Osteoblast (primary cell): ENCODE measurements around the gene SEMA7A. TPM values are rescaled to one million over a fixed set of nuclear protein-coding genes. Genes with fewer than 3 reads are reported as not detected.

ENCODE experiments used
- DNase-seq: peaks from one replicate; pipeline ENCODE4 v3.0.0; 2011; ENCODE audit warnings: low spot score, mixed read lengths; ENCODE audit not compliant: insufficient read length; ENCODE audit errors: missing footprints
- H2AFZ ChIP-seq: 2 replicates; pipeline ENCODE4 v1.6.0; 2011; ENCODE audit warnings: mild to moderate bottlenecking, low read length
- H3K27ac ChIP-seq: 2 replicates; pipeline ENCODE4 v1.5.1; 2011; ENCODE audit warnings: mild to moderate bottlenecking, low read depth, low read length, moderate library complexity
- H3K27me3 ChIP-seq: 2 replicates; pipeline ENCODE4 v1.6.0; 2012; ENCODE audit warnings: mild to moderate bottlenecking, control low read depth, inconsistent platforms, low read length, moderate library complexity; ENCODE audit not compliant: insufficient read depth
- H3K36me3 ChIP-seq: 2 replicates; pipeline ENCODE4 v1.5.1; 2011; ENCODE audit warnings: mild to moderate bottlenecking, low read length, control low read depth, moderate library complexity; ENCODE audit not compliant: insufficient read depth
- H3K4me1 ChIP-seq: 2 replicates; pipeline ENCODE4 v1.5.1; 2011; ENCODE audit warnings: mild to moderate bottlenecking, low read length, control low read depth, moderate library complexity; ENCODE audit not compliant: insufficient read depth
- H3K4me2 ChIP-seq: 2 replicates; pipeline ENCODE4 v1.6.0; 2011; ENCODE audit warnings: mild to moderate bottlenecking, low read length; ENCODE audit not compliant: insufficient read depth
- H3K4me3 ChIP-seq: fragments of 200-600 bp; sonication (generic); 3 replicates; pipeline ENCODE4 v1.5.1; 2012; ENCODE audit warnings: mild to moderate bottlenecking, low read length, inconsistent platforms; ENCODE audit not compliant: insufficient read depth
- H3K79me2 ChIP-seq: 2 replicates; pipeline ENCODE4 v1.6.0; 2012; ENCODE audit warnings: mild to moderate bottlenecking, low read length, control low read depth, inconsistent platforms; ENCODE audit not compliant: insufficient read depth
- H3K9me3 ChIP-seq: 2 replicates; pipeline ENCODE4 v1.5.1; 2011; ENCODE audit warnings: low read depth, low read length, control low read depth
- H4K20me1 ChIP-seq: 2 replicates; pipeline ENCODE4 v1.6.0; 2012; ENCODE audit warnings: mild to moderate bottlenecking, low read length, control low read depth; ENCODE audit not compliant: insufficient read depth
- total RNA-seq: library from RNA; depleted of rRNA; stranded (reverse); fragments of >200 nt; gene quantifications from 2 replicates; pipeline ENCODE4 v1.2.3, GENCODE V29; 2012
- TF ChIP-seq, protein P1 (sequence below): IDR thresholded peaks from 2 replicates; pipeline ENCODE4 v1.5.1; 2011; ENCODE audit warnings: mild to moderate bottlenecking, low read depth, low read length, moderate library complexity; ENCODE audit errors: extremely low read depth

The SEMA7A gene
- total RNA-seq, 1 donor: 30.4 TPM

DNA sequence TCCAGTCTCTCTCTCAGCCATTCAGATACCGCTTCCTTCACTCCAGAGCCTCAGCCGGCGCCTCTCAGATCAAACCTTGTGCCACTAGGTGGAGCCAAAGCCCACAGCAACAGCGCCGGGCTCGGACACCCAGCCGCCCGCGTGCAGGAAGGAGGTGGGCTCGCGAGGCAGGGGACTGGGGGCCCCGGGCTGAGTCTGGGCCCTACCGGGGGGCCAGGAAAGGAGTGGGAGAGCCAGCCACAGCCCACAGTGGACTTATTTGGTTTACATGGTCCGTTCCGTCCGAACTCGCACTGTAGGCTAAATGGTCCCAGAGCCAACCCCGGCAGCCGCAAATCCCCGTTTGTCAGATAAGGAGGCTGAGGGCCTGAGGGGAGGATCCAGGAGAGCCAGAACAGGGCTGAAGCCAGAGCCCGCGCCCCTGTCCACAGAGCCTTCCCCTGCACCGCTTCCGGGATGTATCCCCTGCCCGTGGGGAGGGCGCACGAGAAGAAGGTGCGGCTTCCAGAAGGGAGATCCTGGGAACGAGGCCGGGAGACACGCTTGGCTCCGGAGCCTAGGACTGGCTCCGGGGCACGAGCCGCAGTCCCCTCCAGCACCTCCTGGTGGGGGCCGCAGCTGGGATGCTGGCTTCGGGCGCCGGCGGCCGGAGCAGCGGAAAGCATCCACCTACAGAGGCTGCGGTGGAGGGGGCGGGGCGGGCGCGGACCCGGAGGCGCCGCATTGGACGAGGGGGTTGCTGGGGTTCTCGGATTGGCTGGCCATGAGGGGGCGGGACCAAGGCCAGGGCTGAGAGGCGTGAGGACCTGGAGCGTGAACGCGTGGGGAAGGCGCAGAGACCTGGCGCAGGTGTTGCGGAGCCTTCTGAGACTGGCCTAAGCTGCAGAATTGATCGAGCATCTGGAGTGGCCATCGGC lies 59.8 kb downstream of the SEMA7A start:
- Histone ChIP-seq H3K27me3 (no peaks in the 10 kb centered on the region), H3K36me3 (no peaks in the 10 kb centered on the region), H3K4me3 (peak overlapping the region; percentile 85), H3K4me1 (peaks cover 22% of the 10 kb centered on the region), H3K9me3 (no peaks in the 10 kb centered on the region), H3K27ac (peak overlapping the region; percentile 28), H2AFZ (peak overlapping the region; percentile 95), H3K4me2 (peak overlapping the region; percentile 95), H4K20me1 (no peaks in the 10 kb centered on the region), H3K79me2 (no peaks in the 10 kb centered on the region)
- TF ChIP-seq, protein P1, sequence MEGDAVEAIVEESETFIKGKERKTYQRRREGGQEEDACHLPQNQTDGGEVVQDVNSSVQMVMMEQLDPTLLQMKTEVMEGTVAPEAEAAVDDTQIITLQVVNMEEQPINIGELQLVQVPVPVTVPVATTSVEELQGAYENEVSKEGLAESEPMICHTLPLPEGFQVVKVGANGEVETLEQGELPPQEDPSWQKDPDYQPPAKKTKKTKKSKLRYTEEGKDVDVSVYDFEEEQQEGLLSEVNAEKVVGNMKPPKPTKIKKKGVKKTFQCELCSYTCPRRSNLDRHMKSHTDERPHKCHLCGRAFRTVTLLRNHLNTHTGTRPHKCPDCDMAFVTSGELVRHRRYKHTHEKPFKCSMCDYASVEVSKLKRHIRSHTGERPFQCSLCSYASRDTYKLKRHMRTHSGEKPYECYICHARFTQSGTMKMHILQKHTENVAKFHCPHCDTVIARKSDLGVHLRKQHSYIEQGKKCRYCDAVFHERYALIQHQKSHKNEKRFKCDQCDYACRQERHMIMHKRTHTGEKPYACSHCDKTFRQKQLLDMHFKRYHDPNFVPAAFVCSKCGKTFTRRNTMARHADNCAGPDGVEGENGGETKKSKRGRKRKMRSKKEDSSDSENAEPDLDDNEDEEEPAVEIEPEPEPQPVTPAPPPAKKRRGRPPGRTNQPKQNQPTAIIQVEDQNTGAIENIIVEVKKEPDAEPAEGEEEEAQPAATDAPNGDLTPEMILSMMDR: peak; percentile 88
- DNase-seq: peak; percentile 99

- peak overlapping the region; percentile 85 for H3K4me3 ChIP-seq
- peaks cover 21% of the 10 kb centered on the region for H3K4me1 ChIP-seq
- H3K27ac ChIP-seq: no peak overlapping the region
- no peaks in the 10 kb centered on the region for H3K79me2 ChIP-seq
- H3K36me3 ChIP-seq: no peaks in the 10 kb centered on the region
- peak overlapping the region; percentile 95 for H3K4me2 ChIP-seq
- H3K9me3 ChIP-seq: no peaks in the 10 kb centered on the region
- H4K20me1 ChIP-seq: no peaks in the 10 kb centered on the region
- no peak for DNase-seq
- peak overlapping the region; percentile 95 for H2AFZ ChIP-seq
- H3K27me3 ChIP-seq: no peaks in the 10 kb centered on the region
- TF ChIP-seq, protein P1: no peak
These were observed 60.6 kb downstream of the SEMA7A start for GRCh38 chr15:74373056-74373650.

DNA sequence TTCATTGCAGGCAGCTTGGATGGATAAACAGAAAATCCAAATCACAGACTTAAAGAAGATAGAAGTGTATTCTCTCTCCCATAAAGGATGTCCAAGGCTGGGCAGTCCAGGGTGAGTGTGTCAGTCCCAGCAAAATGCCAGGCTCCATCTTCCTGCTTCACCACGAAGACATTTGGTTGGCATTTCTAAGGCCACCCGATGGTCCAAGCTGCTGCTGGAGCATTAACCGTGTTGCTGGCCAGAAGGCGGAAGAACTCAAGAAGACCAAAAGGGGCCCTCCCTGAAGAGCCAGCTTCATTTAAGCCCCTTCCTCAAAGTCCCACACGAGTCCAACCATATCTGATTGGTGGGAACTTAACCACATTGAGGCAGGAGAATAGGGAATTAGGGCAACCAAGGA lies 63.3 kb downstream of the SEMA7A start:
- no peaks in the 10 kb centered on the region for H3K9me3 ChIP-seq
- no peak overlapping the region for H3K27ac ChIP-seq
- TF ChIP-seq, protein P1: no peak
- DNase-seq: no peak
- no peaks in the 10 kb centered on the region for H3K79me2 ChIP-seq
- no peaks in the 10 kb centered on the region for H4K20me1 ChIP-seq
- H3K36me3 ChIP-seq: no peaks in the 10 kb centered on the region
- H2AFZ ChIP-seq: no peak overlapping the region
- no peak overlapping the region for H3K4me2 ChIP-seq
- no peak overlapping the region for H3K4me3 ChIP-seq
- peaks cover 23% of the 10 kb centered on the region for H3K4me1 ChIP-seq
- no peaks in the 10 kb centered on the region for H3K27me3 ChIP-seq

DNA sequence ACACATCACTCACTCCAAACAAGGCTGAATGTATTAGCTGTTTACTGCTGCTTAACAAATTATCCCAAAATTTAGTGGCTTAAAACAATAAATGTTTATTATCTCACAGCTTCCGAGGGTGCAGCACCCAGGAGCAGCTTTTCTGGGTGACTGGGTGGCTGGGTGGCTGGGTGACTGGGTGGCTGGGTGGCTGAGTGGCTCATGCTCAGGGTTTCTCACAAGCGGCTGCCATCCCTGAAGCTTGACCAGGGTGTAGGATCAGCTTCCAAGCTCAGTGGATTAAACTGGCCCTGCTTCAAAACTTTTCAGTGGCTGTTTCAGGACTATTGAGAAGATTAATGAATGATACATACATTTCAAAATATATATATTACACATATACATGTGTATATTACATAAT lies 64.0 kb downstream of the SEMA7A start:
- no peak overlapping the region for H3K4me3 ChIP-seq
- peak overlapping the region; percentile 57 for H2AFZ ChIP-seq
- TF ChIP-seq, protein P1: no peak
- H3K9me3 ChIP-seq: no peaks in the 10 kb centered on the region
- peak overlapping the region; percentile 15 for H3K27ac ChIP-seq
- H3K79me2 ChIP-seq: no peaks in the 10 kb centered on the region
- H4K20me1 ChIP-seq: no peaks in the 10 kb centered on the region
- H3K4me2 ChIP-seq: no peak overlapping the region
- DNase-seq: no peak
- H3K36me3 ChIP-seq: no peaks in the 10 kb centered on the region
- H3K4me1 ChIP-seq: peaks cover 23% of the 10 kb centered on the region
- no peaks in the 10 kb centered on the region for H3K27me3 ChIP-seq
